HG02970 (cell line): Measurements from ENCODE around the gene TBX3.

Source experiments
- ATAC-seq: cut with Tn5 transposase; IDR thresholded peaks from one replicate; pipeline ENCODE4 v1.9.1; 2021; ENCODE audit warnings: mild to moderate bottlenecking, moderate library complexity, moderate number of reproducible peaks; ENCODE audit not compliant: unreplicated experiment, low FRiP score

The TBX3 gene

GRCh38 chr12:114636723-114637480 is 47.1 kb downstream of the TBX3 start:
- no peak for ATAC-seq

- no peak for ATAC-seq
These were observed 52.7 kb downstream of the TBX3 start for GRCh38 chr12:114631242-114631641.

GRCh38 chr12:114628199-114628598 is 55.8 kb downstream of the TBX3 start:
- no peak for ATAC-seq

GRCh38 chr12:114627393-114627792 is 56.6 kb downstream of the TBX3 start:
- no peak for ATAC-seq

- ATAC-seq: no peak
These were observed 58.6 kb downstream of the TBX3 start for GRCh38 chr12:114625294-114625851.

GRCh38 chr12:114623737-114624136 is 60.2 kb downstream of the TBX3 start:
- no peak for ATAC-seq
